Ramos (cell line): ENCODE data around the gene SIMC1.

ENCODE experiments used
- in situ Hi-C: fragments of 300-500 bp; cut with MboI; formaldehyde crosslinking; loops from one replicate; pipeline ENCODE4 v1.14.3; 2022; ENCODE audit warnings: low sequenced_read_pairs; ENCODE audit not compliant: unreplicated experiment

Gene SIMC1

DNA sequence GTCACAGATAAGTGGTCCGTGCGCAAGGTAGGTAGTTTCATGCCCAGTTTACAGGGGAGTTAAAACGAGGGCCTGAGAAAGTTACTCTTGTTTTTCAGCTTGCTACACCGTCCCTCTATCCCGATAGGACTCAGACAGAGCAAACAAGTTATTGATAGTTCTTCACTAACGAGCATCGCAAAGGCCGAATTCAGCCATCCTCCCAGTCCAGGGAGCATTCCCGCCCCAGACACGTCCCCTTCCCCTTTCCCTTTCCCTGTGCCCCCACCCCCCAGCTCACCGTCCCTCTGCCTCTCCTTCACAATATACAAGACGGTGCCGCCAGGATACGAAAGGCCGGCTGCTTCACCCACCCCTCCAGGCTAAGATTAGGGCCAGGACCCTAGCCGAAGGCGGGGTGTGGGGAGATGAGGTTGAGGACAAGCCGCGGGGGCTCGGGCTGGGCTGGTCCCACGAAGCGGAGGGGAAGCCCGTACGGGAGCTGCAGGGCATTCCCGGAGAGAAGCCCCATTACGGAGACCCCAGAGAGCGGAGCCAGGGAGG, 122.7 kb downstream of the SIMC1 start:
- in situ Hi-C loops, result no loop called here

DNA sequence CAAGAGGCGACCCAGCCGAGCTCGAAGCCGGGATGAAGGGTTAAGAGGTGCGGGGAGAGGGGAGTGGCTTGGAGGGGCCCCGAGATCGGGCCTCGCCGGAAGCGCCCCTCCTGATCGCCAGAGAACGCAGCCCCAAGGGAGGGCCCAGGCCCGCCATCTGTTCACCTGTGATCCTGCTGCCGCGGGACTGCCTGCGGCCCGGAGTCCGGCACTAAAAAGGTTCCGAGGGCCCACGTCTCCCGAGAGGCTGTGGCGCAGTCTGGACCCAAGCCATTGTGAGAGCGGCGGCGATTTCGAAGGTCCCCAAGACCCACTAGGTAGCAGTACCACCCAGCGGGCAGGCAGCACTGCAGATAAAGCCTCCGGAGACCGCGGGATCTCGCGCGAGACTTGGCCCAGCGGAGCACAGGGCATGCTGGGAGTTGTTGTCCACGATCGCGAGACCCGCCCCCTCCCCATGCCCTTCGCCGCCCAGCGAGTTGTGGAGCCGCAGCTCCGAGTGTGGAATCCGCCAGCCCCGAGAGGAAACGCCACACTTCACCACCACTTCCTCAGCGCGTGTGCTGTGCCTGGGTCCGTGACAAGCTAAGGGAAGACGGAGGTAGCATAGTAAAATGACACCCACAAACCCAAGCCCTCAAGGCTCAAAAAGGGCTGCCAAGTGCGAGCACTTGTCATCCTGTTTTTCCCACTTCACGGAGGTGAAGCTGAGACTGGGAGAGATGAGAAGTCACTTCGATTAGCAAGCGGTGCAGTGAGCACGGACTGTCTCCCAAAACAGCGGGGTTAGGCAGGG, 123.4 kb downstream of the SIMC1 start, which contains the start of gene KIAA1191:
Gene KIAA1191, minus strand, starts transcription at position 328 of the 796 bp plus-strand sequence. CDS start 2,256 bp downstream, outside the sequence.
- in situ Hi-C loops, result no loop called here

DNA sequence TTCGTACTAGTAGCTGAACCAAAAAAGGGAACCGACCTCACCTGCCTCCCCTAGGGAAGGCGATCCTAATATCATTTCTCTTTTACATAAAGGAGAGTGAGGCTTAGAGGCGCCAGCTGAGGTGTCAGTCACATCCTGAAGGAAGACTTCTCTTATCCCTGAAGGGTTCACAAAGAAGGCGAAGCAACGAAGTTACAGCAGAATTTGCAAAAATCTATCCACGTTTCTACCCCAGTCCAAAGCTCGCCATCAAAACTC, 123.9 kb downstream of the SIMC1 start:
- in situ Hi-C loops, result no loop called here

DNA sequence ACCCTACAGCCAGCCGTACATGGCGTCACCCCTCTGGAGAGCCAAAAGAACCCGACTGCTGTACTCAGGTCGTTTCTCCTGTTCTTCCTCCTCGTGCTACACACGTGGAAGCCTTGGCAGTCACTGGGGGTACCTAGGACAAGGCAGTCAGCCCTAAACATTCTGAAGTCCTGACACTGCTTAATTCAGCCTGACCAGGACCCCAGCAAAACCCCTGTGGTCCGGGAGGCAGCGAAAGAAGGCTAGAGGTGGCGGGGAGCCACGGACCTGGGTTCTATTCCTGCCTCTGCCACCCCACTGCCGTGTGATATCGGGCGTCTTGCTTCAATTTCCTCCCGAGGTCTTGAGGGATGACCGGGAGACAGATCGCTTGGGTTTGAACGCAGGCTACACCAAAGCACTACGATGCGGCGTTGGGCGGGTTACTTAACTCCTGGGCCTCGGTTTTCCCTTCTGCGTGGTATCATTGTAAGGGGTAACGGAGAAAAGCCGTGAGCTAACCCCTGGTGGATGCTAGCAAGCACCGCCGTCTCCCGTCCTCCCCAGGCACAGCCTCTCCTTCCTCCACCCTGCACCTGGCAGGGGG, 126.6 kb downstream of the SIMC1 start:
- in situ Hi-C loops, result no loop called here

DNA sequence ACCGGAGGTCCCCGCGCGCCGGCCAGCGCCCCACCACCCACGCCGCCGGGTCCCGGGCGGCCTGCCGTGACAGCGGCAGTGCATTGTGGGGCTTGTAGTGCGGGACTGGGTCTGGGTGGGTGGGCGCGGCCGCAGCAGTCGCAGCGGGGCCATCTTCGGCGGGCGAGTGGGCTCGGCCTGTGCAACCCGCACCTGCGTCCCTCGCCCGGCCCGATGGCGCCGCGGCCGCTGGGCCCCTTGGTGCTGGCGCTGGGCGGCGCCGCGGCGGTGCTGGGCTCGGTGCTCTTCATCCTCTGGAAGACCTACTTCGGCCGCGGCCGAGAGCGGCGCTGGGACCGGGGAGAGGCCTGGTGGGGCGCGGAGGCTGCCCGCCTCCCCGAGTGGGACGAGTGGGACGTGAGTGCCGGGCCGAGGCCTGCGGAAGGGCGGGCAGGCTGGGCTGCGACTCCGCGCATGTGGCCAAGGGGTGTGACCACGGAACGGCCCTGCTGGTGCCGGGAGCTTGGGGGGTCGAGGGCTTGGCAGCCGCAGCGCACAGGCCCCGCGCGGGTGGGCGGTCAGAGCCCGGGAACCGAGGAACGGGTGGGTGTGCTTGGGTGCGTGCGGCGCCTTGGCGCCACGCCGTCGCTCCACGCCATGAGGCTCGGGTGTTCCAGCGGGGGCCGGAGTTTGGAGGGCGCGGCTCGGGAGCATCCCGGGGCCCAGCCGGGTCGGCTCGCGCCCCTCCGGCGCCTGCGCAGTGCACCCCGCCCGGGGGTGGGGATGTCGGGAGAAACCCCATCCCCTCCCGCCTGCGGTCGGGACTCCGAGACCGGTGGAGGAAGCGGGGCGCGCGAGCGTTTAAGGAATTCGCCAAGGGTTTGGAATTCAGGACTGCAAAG, 127.4 kb downstream of the SIMC1 start, which contains the start of gene ARL10:
Gene ARL10, plus strand, starts transcription at position 137 of the 881 bp plus-strand sequence. Its CDS starts 77 bp downstream, at position 214.
- in situ Hi-C loops, result no loop called here

DNA sequence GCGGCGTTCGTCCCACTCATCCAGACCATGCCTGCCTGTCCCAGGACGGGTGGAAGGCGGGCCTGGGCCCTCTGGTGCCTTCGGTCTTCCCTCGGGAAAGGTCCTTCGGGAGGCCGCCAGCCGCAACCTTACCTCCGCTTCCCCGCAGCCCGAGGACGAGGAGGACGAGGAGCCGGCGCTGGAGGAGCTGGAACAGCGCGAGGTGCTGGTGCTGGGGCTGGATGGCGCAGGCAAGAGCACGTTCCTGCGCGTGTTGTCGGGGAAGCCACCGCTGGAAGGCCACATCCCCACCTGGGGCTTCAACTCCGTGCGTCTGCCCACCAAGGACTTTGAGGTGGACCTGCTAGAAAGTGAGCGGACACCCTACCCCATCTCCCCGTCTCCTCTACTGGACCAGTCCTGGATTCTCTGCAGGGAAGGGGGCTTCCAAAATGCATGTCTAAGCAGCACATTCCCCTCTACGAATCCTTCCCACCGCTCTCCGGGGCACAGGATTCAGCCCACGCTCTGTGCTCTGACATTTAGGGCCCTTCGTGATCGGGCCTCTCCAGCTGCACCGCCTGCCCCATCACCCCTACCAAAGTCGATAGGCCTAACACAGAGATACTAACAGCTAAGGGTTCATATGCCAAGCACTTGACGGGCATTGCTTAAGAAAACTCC, 128.1 kb downstream of the SIMC1 start:
- in situ Hi-C loops, result no loop called here

DNA sequence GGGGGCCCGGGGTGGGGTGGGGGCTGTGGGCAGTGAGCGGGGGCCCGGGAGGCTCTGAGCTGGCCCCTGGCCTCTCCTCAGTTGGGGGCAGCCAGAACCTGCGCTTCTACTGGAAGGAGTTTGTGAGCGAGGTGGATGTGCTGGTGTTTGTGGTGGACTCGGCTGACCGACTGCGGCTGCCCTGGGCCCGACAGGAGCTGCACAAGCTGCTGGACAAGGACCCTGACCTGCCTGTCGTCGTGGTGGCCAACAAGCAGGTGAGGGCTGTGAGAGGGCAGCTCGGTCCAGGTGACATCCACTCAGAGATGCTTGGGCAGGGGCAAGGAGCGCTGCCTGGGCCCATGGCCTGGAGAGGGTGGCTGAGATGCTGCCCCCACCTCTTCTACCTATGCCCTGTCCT, 130.5 kb downstream of the SIMC1 start:
- in situ Hi-C loops, result no loop called here

DNA sequence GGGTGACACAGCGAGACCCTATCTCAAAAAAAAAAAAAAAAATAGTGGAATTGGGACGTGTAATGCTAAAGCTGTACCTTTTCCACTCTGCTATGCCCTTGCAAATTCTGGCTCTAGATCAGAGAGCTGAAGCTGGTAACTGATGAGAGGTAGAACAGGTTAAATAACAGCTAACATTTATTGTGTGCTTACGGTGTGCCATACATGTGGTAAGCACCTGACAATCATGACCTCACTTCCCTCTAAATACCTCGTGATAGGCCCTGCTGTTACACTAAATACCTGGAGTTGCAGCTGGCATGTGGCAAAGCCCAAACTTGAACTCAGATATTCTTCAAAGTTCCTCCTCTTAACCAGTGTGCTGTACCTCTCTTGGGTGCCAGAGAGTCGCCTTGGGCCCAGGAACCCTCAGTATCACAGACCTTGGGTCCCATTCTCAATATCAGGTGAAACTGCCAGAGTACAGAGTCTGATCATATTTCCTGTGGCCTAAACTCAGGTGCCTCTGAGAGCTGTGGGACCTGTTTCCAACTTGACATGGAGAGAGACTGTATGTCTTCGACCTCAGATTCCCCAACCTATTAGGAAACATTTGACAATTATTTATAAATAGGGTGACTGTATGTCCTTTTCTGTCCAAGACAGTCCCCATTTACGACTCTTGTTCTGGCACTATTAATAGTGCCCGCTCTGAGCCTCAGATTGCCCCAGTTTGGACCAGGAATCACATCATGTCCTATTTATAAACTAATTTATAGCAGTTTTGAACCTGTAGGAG, 131.9 kb downstream of the SIMC1 start:
- in situ Hi-C loops, result no loop called here

DNA sequence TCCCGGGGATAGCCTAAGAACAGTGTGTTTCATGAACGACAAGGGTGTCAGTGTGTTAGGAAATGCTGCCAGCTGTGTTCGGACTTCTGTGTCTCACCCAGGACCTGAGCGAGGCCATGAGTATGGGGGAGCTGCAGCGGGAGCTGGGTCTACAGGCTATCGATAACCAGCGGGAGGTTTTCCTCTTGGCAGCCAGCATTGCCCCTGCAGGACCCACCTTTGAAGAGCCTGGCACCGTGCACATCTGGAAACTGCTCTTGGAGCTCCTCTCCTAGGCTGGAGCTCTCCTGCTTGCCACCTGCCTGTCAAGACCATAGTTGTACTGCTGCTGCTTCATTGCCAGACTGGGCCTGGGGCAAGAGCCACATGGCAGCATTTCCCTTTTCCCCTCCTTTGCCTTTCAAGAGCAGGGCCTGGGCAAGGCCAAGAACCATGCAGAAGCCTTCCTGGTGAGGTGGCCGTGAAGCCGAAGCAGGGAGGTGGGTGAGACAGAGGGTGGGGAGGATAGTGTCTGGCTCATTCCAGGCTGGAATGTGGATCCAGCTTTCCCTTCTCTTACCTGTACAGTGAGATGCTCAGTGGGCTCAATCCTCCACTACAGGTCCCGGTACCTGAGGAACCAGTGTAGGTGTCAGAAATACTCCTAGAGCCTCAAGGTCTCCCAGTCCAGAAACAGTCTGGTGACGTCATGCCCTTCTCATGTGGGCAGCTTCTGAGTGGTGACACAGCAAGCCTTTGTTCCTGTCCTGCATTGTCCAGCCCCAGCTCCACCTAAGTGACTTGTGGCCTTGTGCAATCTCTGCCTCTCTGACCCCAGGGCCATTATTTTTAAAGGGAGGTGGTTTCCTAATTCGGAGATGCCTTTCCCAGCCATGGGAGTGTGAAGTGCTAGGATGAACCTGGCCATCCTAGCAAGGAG, 133.7 kb downstream of the SIMC1 start:
- in situ Hi-C loops, result no loop called here

DNA sequence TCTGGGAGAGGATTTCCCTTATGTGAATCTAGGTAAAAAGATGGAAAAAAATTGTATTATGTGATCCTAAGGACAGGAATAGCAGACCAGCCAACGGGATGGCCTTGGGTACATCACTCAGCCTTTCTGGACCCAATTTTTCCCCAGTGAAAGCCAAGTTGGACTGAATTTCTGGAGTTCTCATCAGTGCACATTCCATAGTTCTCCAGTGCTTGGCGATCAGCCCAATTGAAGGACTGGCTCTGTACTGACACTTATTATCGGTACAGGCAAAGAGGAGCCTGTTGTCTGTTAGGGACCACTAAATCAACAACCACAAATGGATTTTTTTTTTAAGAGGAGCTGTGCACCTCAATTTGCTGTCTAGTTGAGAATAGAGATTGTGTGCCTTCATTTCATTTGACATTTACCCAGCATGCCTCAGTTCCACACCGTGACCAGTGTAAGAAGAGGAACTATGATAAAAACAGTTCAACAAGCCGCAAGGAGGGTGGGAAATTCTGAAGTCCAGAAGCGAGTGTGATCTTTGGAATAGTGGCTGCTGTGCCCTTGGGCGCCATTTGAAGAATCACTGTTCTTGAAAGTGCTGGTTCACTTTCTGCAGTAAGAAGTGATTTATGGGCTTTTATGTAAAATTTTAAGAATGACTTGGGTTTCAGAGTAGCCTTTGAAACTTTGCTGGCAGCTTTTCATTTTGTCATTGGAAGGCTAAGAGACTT, 135.0 kb downstream of the SIMC1 start:
- in situ Hi-C loops, result no loop called here

DNA sequence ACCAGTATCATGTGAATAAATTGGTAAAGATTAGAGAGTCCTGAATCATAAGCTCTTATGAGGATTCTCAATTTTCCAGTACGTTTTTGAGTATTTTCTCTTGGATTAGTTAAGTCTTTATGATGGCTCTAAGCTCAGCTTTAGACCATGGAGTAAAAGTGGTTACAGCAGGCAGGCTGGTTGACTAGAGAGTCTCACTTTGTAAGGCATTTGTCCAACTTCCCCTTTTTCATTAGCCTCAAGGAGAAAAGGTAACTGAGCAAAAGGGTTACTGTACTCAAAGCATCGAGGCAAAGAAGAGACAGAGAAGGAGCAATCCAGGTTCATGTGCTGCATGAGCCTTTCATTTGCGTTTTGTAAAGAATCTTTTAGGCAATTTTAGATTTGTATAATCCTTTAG, 141.7 kb downstream of the SIMC1 start:
- in situ Hi-C loops, result no loop called here

DNA sequence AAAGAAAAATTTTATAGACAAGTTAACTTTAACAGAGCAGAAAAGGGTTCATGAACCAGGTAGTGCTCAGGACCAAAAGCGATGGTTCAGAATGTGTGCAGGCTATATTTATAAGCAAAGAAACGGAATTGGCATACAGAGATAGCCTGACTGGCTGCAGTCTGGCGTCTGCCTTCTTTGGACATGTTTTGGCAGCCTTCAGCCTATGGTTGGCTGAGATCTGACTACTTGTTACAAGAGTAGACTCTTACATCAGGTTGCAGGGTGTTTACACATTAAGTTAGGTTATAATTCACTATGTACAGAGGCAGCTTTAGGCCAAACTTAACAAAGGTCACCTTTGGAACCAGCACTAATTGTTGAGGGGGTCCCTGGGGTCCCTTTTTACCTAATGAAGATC, 143.2 kb downstream of the SIMC1 start:
- in situ Hi-C loops, result no loop called here

DNA sequence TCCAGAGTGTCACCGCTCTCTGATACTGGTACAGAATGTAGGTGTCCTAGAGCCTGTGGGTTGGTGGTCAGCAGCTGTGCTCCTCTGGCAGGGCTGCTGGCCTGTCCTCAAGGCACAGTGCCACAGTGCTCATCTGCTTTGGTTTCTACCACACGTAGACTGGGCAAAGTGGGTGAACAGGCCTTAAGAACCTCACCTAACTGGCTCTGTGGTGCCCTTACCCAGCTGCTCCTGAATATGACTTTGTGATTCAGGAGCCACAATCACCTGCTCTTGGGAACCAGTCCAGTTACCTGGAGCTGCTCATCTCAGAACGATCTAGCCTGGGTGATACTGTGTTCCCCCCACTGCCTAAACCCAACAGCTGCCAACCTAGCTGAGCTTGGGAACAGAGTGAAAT, 143.8 kb downstream of the SIMC1 start:
- in situ Hi-C loops, result no loop called here

DNA sequence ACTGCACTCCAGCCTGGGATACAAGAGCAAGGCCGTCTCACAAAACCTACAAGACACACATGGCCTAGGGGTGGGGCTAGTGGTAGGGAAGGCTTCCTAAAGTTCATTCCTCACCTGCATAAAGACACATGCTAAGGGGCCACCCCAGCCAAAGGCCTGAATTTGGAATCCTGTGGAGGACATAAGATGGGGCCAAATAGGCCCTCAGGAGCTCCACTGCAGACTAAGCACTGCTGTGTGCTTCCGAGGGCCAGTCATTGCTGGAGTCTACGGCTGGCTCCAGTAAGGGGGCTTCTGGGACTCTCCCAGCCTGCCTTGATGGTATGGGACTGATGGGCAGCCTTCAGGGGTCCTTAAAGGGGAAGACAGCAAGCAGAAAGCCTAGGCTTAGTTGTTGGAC, 144.5 kb downstream of the SIMC1 start:
- in situ Hi-C loops, result no loop called here

DNA sequence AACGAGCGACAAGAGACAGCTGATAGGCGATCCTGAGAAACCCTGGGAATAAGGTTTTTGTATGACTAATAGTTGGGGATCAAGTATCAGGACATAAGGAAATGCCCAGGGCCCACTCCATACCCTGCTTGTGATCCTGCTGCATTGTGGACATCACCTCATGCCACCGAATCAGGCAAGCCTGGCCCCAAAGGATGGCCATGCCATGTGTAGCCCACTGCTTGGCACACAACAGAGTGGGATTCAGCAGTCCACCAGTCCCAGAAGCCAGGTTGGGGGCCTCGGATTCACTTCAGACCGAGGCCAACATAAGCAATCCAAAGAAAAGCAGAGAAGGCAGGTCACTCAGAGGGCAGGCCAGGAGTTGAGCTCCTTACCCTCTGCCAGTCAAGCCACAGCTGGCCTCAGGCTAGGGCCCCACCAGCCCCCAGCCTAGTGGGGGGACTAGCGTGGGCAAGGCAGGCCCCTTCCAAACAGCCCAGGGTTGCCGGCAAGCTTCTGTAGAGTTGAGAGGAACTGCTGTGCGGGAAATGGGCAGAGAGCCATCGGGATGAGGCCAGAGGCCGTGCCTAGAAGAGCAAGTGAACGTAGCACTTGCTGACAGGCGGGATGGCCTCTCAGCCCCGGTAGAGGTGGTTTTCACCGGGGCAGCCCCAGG, 145.2 kb downstream of the SIMC1 start:
- in situ Hi-C loops, result no loop called here

DNA sequence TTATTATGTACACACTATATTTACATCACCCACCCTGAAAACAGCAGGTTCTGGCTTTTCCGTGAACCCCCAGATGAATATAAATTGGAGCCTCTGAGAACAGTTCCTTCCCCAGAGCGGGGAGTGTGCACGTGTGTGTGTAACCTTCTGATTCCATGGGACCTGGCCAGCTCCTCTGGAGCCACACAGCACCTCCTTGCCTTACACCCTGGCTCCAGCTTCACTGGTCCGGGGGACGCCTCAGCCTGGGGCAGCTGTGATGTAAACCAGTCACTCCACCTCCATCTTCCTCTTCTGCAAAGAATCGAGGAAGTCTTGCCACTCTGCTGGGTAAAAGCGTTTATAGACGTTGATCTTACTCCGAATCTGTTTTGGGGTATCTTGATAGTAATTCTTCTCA, 145.7 kb downstream of the SIMC1 start:
- in situ Hi-C loops, result no loop called here

DNA sequence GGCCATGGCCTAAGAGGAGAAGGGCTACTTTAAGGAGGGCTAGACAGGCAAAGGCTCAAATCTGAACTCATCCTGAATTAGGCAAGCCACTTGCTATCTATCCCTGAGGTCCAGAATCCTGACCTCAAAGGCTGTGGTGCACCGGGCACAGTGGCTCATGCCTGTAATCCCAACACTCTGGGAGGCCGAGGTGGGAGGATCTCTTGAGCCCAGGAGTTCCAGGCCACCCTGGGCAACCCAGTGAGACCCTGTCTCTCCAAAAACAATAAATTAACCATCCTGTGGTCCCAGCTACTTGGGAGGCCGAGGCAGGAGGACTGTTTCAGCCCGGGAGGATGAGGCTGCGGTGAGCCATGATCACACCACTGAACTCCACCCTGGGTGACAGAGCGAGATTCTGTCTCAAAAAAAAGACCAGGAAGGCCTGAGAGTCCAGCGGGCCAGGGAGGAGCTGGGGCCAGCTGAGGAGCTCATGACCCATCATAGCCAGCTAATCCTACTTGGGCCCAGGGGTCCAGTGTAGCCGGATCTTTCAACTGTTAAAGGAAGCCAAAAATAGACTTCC, 146.2 kb downstream of the SIMC1 start:
- in situ Hi-C loops, result no loop called here
